Measurements from ENCODE around the gene PPP4R4.

The PPP4R4 gene

GRCh38 chr14:94164685-94165431 lies 9.3 kb upstream of the PPP4R4 start:
- H3K36me3 ChIP-seq (ENCODE audit: control insufficient read depth, insufficient read depth, low read length), result no peaks in the 10 kb centered on the region
- peaks cover 20% of the 10 kb centered on the region for H3K4me1 ChIP-seq (ENCODE audit: control insufficient read depth, insufficient read depth, low read length)
- H3K27ac ChIP-seq (ENCODE audit: low read depth, low read length), result no peak overlapping the region
- peak overlapping the region; percentile 16; the same call in 1 of the 2 replicates for H3K4me3 ChIP-seq (ENCODE audit: low read depth, low read length)
- H3K9me3 ChIP-seq (ENCODE audit: control insufficient read depth, insufficient read depth, low read depth, low read length), result no peaks in the 10 kb centered on the region
- no peak overlapping the region for H3K9ac ChIP-seq (ENCODE audit: low read length)
- H3K27me3 ChIP-seq (ENCODE audit: control insufficient read depth, insufficient read depth, low read length), result peaks cover 5% of the 10 kb centered on the region

GRCh38 chr14:94165744-94166143 lies 8.4 kb upstream of the PPP4R4 start:
- H3K9me3 ChIP-seq (ENCODE audit: control insufficient read depth, insufficient read depth, low read depth, low read length), result no peaks in the 10 kb centered on the region
- H3K27ac ChIP-seq (ENCODE audit: low read depth, low read length), result no peak overlapping the region
- no peak overlapping the region for H3K4me3 ChIP-seq (ENCODE audit: low read depth, low read length)
- peaks cover 20% of the 10 kb centered on the region for H3K4me1 ChIP-seq (ENCODE audit: control insufficient read depth, insufficient read depth, low read length)
- no peaks in the 10 kb centered on the region for H3K36me3 ChIP-seq (ENCODE audit: control insufficient read depth, insufficient read depth, low read length)
- H3K9ac ChIP-seq (ENCODE audit: low read length), result no peak overlapping the region
- H3K27me3 ChIP-seq (ENCODE audit: control insufficient read depth, insufficient read depth, low read length), result peaks cover 5% of the 10 kb centered on the region

- peaks cover 11% of the 10 kb centered on the region for H3K4me1 ChIP-seq (ENCODE audit: control insufficient read depth, insufficient read depth, low read length)
- no peak overlapping the region for H3K4me3 ChIP-seq (ENCODE audit: low read depth, low read length)
- H3K9ac ChIP-seq (ENCODE audit: low read length), result no peak overlapping the region
- no peak overlapping the region for H3K27ac ChIP-seq (ENCODE audit: low read depth, low read length)
- H3K36me3 ChIP-seq (ENCODE audit: control insufficient read depth, insufficient read depth, low read length), result no peaks in the 10 kb centered on the region
- peaks cover 23% of the 10 kb centered on the region for H3K27me3 ChIP-seq (ENCODE audit: control insufficient read depth, insufficient read depth, low read length)
- no peaks in the 10 kb centered on the region for H3K9me3 ChIP-seq (ENCODE audit: control insufficient read depth, insufficient read depth, low read depth, low read length)
Observed at GRCh38 chr14:94170136-94170535, 4.0 kb upstream of the PPP4R4 start.

- no peaks in the 10 kb centered on the region for H3K9me3 ChIP-seq (ENCODE audit: control insufficient read depth, insufficient read depth, low read depth, low read length)
- no peaks in the 10 kb centered on the region for H3K36me3 ChIP-seq (ENCODE audit: control insufficient read depth, insufficient read depth, low read length)
- H3K27me3 ChIP-seq (ENCODE audit: control insufficient read depth, insufficient read depth, low read length), result peaks cover 34% of the 10 kb centered on the region
- peaks cover 6% of the 10 kb centered on the region; the same call in 1 of the 2 replicates for H3K4me1 ChIP-seq (ENCODE audit: control insufficient read depth, insufficient read depth, low read length)
- H3K4me3 ChIP-seq (ENCODE audit: low read depth, low read length), result no peak overlapping the region
- H3K9ac ChIP-seq (ENCODE audit: low read length), result no peak overlapping the region
- H3K27ac ChIP-seq (ENCODE audit: low read depth, low read length), result no peak overlapping the region
Observed at GRCh38 chr14:94171208-94171607, 2.9 kb upstream of the PPP4R4 start.

- Histone ChIP-seq H3K4me3 (ENCODE audit: low read depth, low read length) (peak overlapping the region; percentile 93; the same call in 1 of the 2 replicates), H3K27ac (ENCODE audit: low read depth, low read length) (no peak overlapping the region), H3K27me3 (ENCODE audit: control insufficient read depth, insufficient read depth, low read length) (peaks cover 41% of the 10 kb centered on the region), H3K4me1 (ENCODE audit: control insufficient read depth, insufficient read depth, low read length) (peaks cover 9% of the 10 kb centered on the region; the same call in 1 of the 2 replicates), H3K36me3 (ENCODE audit: control insufficient read depth, insufficient read depth, low read length) (no peaks in the 10 kb centered on the region), H3K9me3 (ENCODE audit: control insufficient read depth, insufficient read depth, low read depth, low read length) (no peaks in the 10 kb centered on the region), H3K9ac (ENCODE audit: low read length) (no peak overlapping the region)
Observed at GRCh38 chr14:94172545-94172944, 1.6 kb upstream of the PPP4R4 start.

GRCh38 chr14:94173471-94173884 lies 644 bp upstream of the PPP4R4 start:
- Histone ChIP-seq H3K9ac (ENCODE audit: low read length) (peak overlapping the region; percentile 38), H3K9me3 (ENCODE audit: control insufficient read depth, insufficient read depth, low read depth, low read length) (no peaks in the 10 kb centered on the region), H3K4me1 (ENCODE audit: control insufficient read depth, insufficient read depth, low read length) (peaks cover 12% of the 10 kb centered on the region; the same call in 1 of the 2 replicates), H3K27me3 (ENCODE audit: control insufficient read depth, insufficient read depth, low read length) (peaks cover 41% of the 10 kb centered on the region), H3K4me3 (ENCODE audit: low read depth, low read length) (peak overlapping the region; percentile 93), H3K36me3 (ENCODE audit: control insufficient read depth, insufficient read depth, low read length) (no peaks in the 10 kb centered on the region), H3K27ac (ENCODE audit: low read depth, low read length) (no peak overlapping the region; the same call in 1 of the 2 replicates)

- H3K4me3 ChIP-seq (ENCODE audit: low read depth, low read length), result peak overlapping the region; percentile 84
- H3K9ac ChIP-seq (ENCODE audit: low read length), result peak overlapping the region; percentile 7
- H3K4me1 ChIP-seq (ENCODE audit: control insufficient read depth, insufficient read depth, low read length), result peaks cover 12% of the 10 kb centered on the region; the same call in 1 of the 2 replicates
- no peak overlapping the region for H3K27ac ChIP-seq (ENCODE audit: low read depth, low read length)
- H3K36me3 ChIP-seq (ENCODE audit: control insufficient read depth, insufficient read depth, low read length), result no peaks in the 10 kb centered on the region
- H3K27me3 ChIP-seq (ENCODE audit: control insufficient read depth, insufficient read depth, low read length), result peaks cover 41% of the 10 kb centered on the region
- no peaks in the 10 kb centered on the region for H3K9me3 ChIP-seq (ENCODE audit: control insufficient read depth, insufficient read depth, low read depth, low read length)
Observed at GRCh38 chr14:94174604-94175010, 485 bp downstream of the PPP4R4 start.

GRCh38 chr14:94175011-94175745 lies 1.1 kb downstream of the PPP4R4 start:
- H3K4me3 ChIP-seq (ENCODE audit: low read depth, low read length), result peak overlapping the region; percentile 84
- H3K36me3 ChIP-seq (ENCODE audit: control insufficient read depth, insufficient read depth, low read length), result no peaks in the 10 kb centered on the region
- peaks cover 12% of the 10 kb centered on the region; the same call in 1 of the 2 replicates for H3K4me1 ChIP-seq (ENCODE audit: control insufficient read depth, insufficient read depth, low read length)
- H3K27ac ChIP-seq (ENCODE audit: low read depth, low read length), result no peak overlapping the region
- H3K9ac ChIP-seq (ENCODE audit: low read length), result no peak overlapping the region
- H3K27me3 ChIP-seq (ENCODE audit: control insufficient read depth, insufficient read depth, low read length), result peaks cover 41% of the 10 kb centered on the region
- H3K9me3 ChIP-seq (ENCODE audit: control insufficient read depth, insufficient read depth, low read depth, low read length), result no peaks in the 10 kb centered on the region

GRCh38 chr14:94175747-94176146 lies 1.6 kb downstream of the PPP4R4 start:
- peaks cover 41% of the 10 kb centered on the region for H3K27me3 ChIP-seq (ENCODE audit: control insufficient read depth, insufficient read depth, low read length)
- no peaks in the 10 kb centered on the region for H3K36me3 ChIP-seq (ENCODE audit: control insufficient read depth, insufficient read depth, low read length)
- H3K9me3 ChIP-seq (ENCODE audit: control insufficient read depth, insufficient read depth, low read depth, low read length), result no peaks in the 10 kb centered on the region
- H3K9ac ChIP-seq (ENCODE audit: low read length), result no peak overlapping the region
- no peak overlapping the region for H3K27ac ChIP-seq (ENCODE audit: low read depth, low read length)
- H3K4me3 ChIP-seq (ENCODE audit: low read depth, low read length), result peak overlapping the region; percentile 84
- peaks cover 12% of the 10 kb centered on the region; the same call in 1 of the 2 replicates for H3K4me1 ChIP-seq (ENCODE audit: control insufficient read depth, insufficient read depth, low read length)

GRCh38 chr14:94176808-94177207 lies 2.7 kb downstream of the PPP4R4 start:
- Histone ChIP-seq H3K4me1 (ENCODE audit: control insufficient read depth, insufficient read depth, low read length) (peaks cover 12% of the 10 kb centered on the region; the same call in 1 of the 2 replicates), H3K9me3 (ENCODE audit: control insufficient read depth, insufficient read depth, low read depth, low read length) (no peaks in the 10 kb centered on the region), H3K9ac (ENCODE audit: low read length) (no peak overlapping the region), H3K27me3 (ENCODE audit: control insufficient read depth, insufficient read depth, low read length) (peaks cover 33% of the 10 kb centered on the region), H3K36me3 (ENCODE audit: control insufficient read depth, insufficient read depth, low read length) (no peaks in the 10 kb centered on the region), H3K4me3 (ENCODE audit: low read depth, low read length) (no peak overlapping the region), H3K27ac (ENCODE audit: low read depth, low read length) (no peak overlapping the region)

GRCh38 chr14:94177806-94178205 lies 3.7 kb downstream of the PPP4R4 start:
- no peak overlapping the region for H3K4me3 ChIP-seq (ENCODE audit: low read depth, low read length)
- no peak overlapping the region for H3K9ac ChIP-seq (ENCODE audit: low read length)
- H3K27ac ChIP-seq (ENCODE audit: low read depth, low read length), result no peak overlapping the region
- H3K9me3 ChIP-seq (ENCODE audit: control insufficient read depth, insufficient read depth, low read depth, low read length), result no peaks in the 10 kb centered on the region
- peaks cover 11% of the 10 kb centered on the region; the same call in 1 of the 2 replicates for H3K4me1 ChIP-seq (ENCODE audit: control insufficient read depth, insufficient read depth, low read length)
- H3K27me3 ChIP-seq (ENCODE audit: control insufficient read depth, insufficient read depth, low read length), result peaks cover 24% of the 10 kb centered on the region
- H3K36me3 ChIP-seq (ENCODE audit: control insufficient read depth, insufficient read depth, low read length), result no peaks in the 10 kb centered on the region
